Astrocyte (in vitro differentiated cells and primary cell): ENCODE data around the gene EMD. TPM values are rescaled to one million over a fixed set of nuclear protein-coding genes. Genes with fewer than 3 reads are reported as not detected.

Source experiments
- DNase-seq: peaks from one replicate; pipeline ENCODE4 v3.0.0-alpha.2; 2010; ENCODE audit warnings: low read depth
- FAIRE-seq: peaks from 2 replicates; lab custom pipeline; 2011; peaks lifted over from hg19 to GRCh38; lab: Jason Lieb, UNC
- H2AFZ ChIP-seq: 2 replicates; pipeline ENCODE4 v1.6.0; 2012; ENCODE audit warnings: low read depth, low read length, inconsistent platforms
- H3K27ac ChIP-seq: 2 replicates; pipeline ENCODE4 v1.5.1; 2011; ENCODE audit warnings: low read depth, low read length, inconsistent platforms
- H3K27me3 ChIP-seq: 2 replicates; pipeline ENCODE4 v1.6.0; 2011; ENCODE audit warnings: low read length, inconsistent platforms; ENCODE audit not compliant: insufficient read depth
- H3K36me3 ChIP-seq: 2 replicates; pipeline ENCODE4 v1.5.1; 2011; ENCODE audit warnings: low read length, inconsistent platforms; ENCODE audit not compliant: insufficient read depth
- H3K4me1 ChIP-seq: 2 replicates; pipeline ENCODE4 v1.5.1; 2011; ENCODE audit warnings: low read length, inconsistent platforms; ENCODE audit not compliant: insufficient read depth
- H3K4me2 ChIP-seq: 2 replicates; pipeline ENCODE4 v1.6.0; 2012; ENCODE audit warnings: low read length, inconsistent platforms
- H3K4me3 ChIP-seq: 2 replicates; pipeline ENCODE4 v1.5.1; 2011; ENCODE audit warnings: low read depth, mild to moderate bottlenecking, low read length, inconsistent platforms; ENCODE audit not compliant: insufficient read depth
- H3K79me2 ChIP-seq: 2 replicates; pipeline ENCODE4 v1.6.0; 2012; ENCODE audit warnings: mild to moderate bottlenecking, low read length, inconsistent platforms; ENCODE audit not compliant: insufficient read depth
- H3K9ac ChIP-seq: 2 replicates; pipeline ENCODE4 v1.6.0; 2012; ENCODE audit warnings: mild to moderate bottlenecking, low read length, inconsistent platforms
- H3K9me3 ChIP-seq: 2 replicates; pipeline ENCODE4 v1.5.1; 2012; ENCODE audit warnings: low read depth, mild to moderate bottlenecking, low read length, inconsistent platforms; ENCODE audit not compliant: insufficient read depth
- H4K20me1 ChIP-seq: 2 replicates; pipeline ENCODE4 v1.6.0; 2012; ENCODE audit warnings: low read length, inconsistent platforms; ENCODE audit not compliant: insufficient read depth
- H3K27ac Mint-ChIP-seq: one replicate; pipeline ENCODE4 v1.8.0; 2021; ENCODE audit warnings: mild to moderate bottlenecking, mixed read lengths; ENCODE audit not compliant: unreplicated experiment
- H3K27me3 Mint-ChIP-seq: one replicate; pipeline ENCODE4 v1.8.0; 2021; ENCODE audit warnings: low read depth, mixed read lengths; ENCODE audit not compliant: unreplicated experiment
- H3K36me3 Mint-ChIP-seq: one replicate; pipeline ENCODE4 v1.8.0; 2021; ENCODE audit warnings: low read depth, mixed read lengths; ENCODE audit not compliant: unreplicated experiment
- H3K4me1 Mint-ChIP-seq: one replicate; pipeline ENCODE4 v1.8.0; 2021; ENCODE audit warnings: low read depth, mixed read lengths; ENCODE audit not compliant: unreplicated experiment
- H3K4me3 Mint-ChIP-seq: one replicate; pipeline ENCODE4 v1.8.0; 2021; ENCODE audit warnings: mild to moderate bottlenecking, moderate library complexity, mixed read lengths; ENCODE audit not compliant: unreplicated experiment
- H3K9me3 Mint-ChIP-seq: one replicate; pipeline ENCODE4 v1.8.0; 2021; ENCODE audit warnings: mild to moderate bottlenecking, mixed read lengths; ENCODE audit not compliant: unreplicated experiment
- EZH2 ChIP-seq: IDR thresholded peaks from 2 replicates; pipeline ENCODE4 v1.6.1; 2012; ENCODE audit warnings: mild to moderate bottlenecking, low read length, inconsistent platforms; ENCODE audit not compliant: insufficient read depth
- total RNA-seq: library from RNA; stranded (reverse); gene quantifications from 2 replicates; pipeline ENCODE4 v1.2.1, GENCODE V29; 2021
- TF ChIP-seq, protein P1 (sequence below): IDR thresholded peaks from 2 replicates; pipeline ENCODE4 v1.5.1; 2011; ENCODE audit warnings: low read depth, mild to moderate bottlenecking, inconsistent platforms, low read length, moderate library complexity; ENCODE audit not compliant: insufficient read depth

EMD gene
- total RNA-seq, 1 donor from 2014 or later = 75.6 TPM

DNA sequence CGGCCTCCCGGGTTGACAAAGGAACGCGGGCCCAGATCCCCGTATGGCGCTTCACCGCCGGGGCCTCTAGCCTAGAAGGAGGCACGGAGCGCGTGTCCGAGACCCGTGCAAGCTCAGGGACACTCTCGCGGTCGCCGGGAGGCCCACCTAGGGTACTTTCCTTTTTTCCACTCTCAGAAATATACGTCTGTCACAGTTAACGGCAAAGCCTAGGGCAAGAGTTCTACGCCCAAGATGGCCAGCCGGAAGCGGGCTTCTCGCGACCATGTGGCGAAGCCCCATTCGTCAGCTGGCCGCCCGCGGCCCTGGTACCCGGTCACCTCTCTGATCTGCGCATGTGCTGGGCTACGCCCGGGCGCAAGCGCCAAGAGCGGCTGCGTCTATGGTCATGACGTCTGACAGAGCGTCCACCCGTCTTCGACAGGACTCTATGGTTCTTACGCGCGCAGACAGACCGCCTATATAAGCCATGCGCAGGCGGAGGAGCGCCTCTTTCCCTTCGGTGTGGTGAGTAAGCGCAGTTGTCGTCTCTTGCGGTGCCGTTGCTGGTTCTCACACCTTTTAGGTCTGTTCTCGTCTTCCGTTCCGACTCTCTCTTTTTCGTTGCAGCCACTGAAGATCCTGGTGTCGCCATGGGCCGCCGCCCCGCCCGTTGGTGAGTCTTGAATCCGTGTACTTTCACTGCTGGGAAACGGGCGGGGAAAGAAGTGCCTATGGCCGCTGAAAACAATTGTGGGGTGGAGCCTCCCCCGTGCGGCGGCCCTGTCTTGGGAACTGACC lies 19.0 kb downstream of the EMD start, which contains the start of gene RPL10:
TSS of gene RPL10 (plus strand) at position 490 of the 780 bp plus-strand sequence. CDS start at position 633, 143 bp downstream.
- Histone ChIP-seq H3K4me2 (peak within 1 kb of the TSS; percentile 92), H3K4me3 (peak within 1 kb of the TSS; percentile 91), H2AFZ (peak within 1 kb of the TSS; percentile 23), H3K4me1 (peaks cover 4% of the 10 kb centered on the region), H4K20me1 (peaks cover 37% of the 10 kb centered on the region), H3K27ac (peak within 1 kb of the TSS; percentile 96), H3K79me2 (peaks cover 26% of the 10 kb centered on the region), H3K9me3 (no peaks in the 10 kb centered on the region), H3K36me3 (peaks cover 14% of the 10 kb centered on the region), H3K9ac (peak within 1 kb of the TSS; percentile 98), H3K27me3 (no peaks in the 10 kb centered on the region)
- FAIRE-seq = peak; percentile 62
- Mint-ChIP-seq H3K27ac (peak within 1 kb of the TSS; percentile 99), H3K27me3 (no peaks in the 10 kb centered on the region), H3K4me3 (peak within 1 kb of the TSS; percentile 98), H3K4me1 (peaks cover 7% of the 10 kb centered on the region), H3K9me3 (no peaks in the 10 kb centered on the region), H3K36me3 (peaks cover 13% of the 10 kb centered on the region)
- TF ChIP-seq, protein P1, sequence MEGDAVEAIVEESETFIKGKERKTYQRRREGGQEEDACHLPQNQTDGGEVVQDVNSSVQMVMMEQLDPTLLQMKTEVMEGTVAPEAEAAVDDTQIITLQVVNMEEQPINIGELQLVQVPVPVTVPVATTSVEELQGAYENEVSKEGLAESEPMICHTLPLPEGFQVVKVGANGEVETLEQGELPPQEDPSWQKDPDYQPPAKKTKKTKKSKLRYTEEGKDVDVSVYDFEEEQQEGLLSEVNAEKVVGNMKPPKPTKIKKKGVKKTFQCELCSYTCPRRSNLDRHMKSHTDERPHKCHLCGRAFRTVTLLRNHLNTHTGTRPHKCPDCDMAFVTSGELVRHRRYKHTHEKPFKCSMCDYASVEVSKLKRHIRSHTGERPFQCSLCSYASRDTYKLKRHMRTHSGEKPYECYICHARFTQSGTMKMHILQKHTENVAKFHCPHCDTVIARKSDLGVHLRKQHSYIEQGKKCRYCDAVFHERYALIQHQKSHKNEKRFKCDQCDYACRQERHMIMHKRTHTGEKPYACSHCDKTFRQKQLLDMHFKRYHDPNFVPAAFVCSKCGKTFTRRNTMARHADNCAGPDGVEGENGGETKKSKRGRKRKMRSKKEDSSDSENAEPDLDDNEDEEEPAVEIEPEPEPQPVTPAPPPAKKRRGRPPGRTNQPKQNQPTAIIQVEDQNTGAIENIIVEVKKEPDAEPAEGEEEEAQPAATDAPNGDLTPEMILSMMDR = no peak
- DNase-seq = peak; percentile 92

DNA sequence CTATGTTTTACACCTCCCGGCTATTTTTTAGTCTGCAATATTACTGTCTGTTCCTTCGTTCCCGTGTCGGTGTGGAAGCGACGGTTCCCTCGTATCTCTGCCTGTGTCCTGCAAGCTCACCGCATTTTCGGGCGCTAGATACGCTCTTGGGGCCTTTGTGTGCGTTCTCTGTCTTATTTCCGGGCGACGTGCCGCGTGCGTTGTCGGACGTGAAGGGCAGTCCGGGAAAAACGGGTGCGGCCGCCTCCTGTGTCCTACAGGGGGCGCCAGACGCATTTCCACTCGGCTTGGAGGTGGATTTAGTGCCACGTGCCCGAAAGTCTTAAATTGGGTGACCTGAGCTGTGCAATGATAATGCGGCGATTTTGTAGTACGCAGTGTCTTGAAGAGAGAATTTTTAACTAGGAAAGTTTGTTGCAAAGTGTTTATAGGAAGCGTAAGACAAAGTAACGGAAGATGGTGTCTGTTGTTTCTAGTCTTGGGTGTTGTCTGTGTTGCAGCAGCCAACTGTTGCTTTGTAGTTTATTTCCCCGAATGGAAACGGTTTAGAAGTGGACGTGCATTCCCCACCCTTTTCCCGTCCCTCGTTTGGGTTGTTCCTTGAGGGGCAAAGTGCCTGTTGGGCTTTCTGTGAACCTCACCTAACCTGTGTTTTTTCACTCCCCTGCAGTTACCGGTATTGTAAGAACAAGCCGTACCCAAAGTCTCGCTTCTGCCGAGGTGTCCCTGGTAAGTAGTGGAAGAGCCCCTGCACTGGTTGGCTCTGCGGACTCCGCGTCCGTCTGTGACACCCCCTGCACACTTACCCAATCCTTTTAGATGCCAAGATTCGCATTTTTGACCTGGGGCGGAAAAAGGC lies 19.8 kb downstream of the EMD start:
- no peaks in the 10 kb centered on the region for H3K27me3 ChIP-seq
- Mint-ChIP-seq H3K4me3 (peak overlapping the region; percentile 98), H3K27me3 (no peaks in the 10 kb centered on the region), H3K27ac (peak overlapping the region; percentile 99), H3K4me1 (peaks cover 7% of the 10 kb centered on the region), H3K9me3 (no peaks in the 10 kb centered on the region), H3K36me3 (peaks cover 13% of the 10 kb centered on the region)
- peaks cover 26% of the 10 kb centered on the region for H3K79me2 ChIP-seq
- H3K9ac ChIP-seq = peak overlapping the region; percentile 98
- H4K20me1 ChIP-seq = peaks cover 37% of the 10 kb centered on the region
- FAIRE-seq = no peak
- H3K4me3 ChIP-seq = peak overlapping the region; percentile 91
- peaks cover 14% of the 10 kb centered on the region for H3K36me3 ChIP-seq
- H3K27ac ChIP-seq = peak overlapping the region; percentile 96
- no peak overlapping the region for H2AFZ ChIP-seq
- DNase-seq = peak; percentile 40
- peak overlapping the region; percentile 92 for H3K4me2 ChIP-seq
- TF ChIP-seq, protein P1 = peak; percentile 71
- TF ChIP-seq EZH2 = no peak
- no peaks in the 10 kb centered on the region for H3K9me3 ChIP-seq
- peaks cover 4% of the 10 kb centered on the region for H3K4me1 ChIP-seq
